Endothelial cell of umbilical vein (primary cell): ENCODE data around the gene CXCR4. TPM values are rescaled to one million over a fixed set of nuclear protein-coding genes. Genes with fewer than 3 reads are reported as not detected.
"Not testable (repeated sequence)": the region's sequence is repeated elsewhere in the genome, so short reads cannot be mapped to it uniquely, and the experiment has no call there.

Experiments
- BruUV-seq: library from RNA; stranded (reverse); fragments of 400-500 nt; replicated peaks from 2 replicates; lab custom pipeline; 2021; lab: Mats Ljungman, UMichigan
- CTCF ChIA-PET: fragments of 300-600, 350-600 bp; sonication (Branson Sonifier 250); formaldehyde crosslinking; loops from one replicate; lab custom pipeline; 2021; ENCODE audit warnings: antibody characterized with exemption, inconsistent platforms; lab: Charles Lee
- POLR2A ChIA-PET: fragments of 300-600, 350-600 bp; sonication (Branson Sonifier 250); formaldehyde crosslinking; loops from one replicate; lab custom pipeline; 2021; ENCODE audit warnings: antibody characterized with exemption, inconsistent platforms; lab: Charles Lee
- DNase-seq: peaks from one replicate; pipeline ENCODE4 v3.0.0-alpha.2; 2011; ENCODE audit warnings: low read depth, low spot score
- FAIRE-seq: peaks from 2 replicates; lab custom pipeline; 2011; peaks lifted over from hg19 to GRCh38; lab: Jason Lieb, UNC
- H2AFZ ChIP-seq: 2 replicates; pipeline ENCODE4 v1.6.0; 2012; ENCODE audit warnings: low read depth, low read length, control low read depth, inconsistent platforms
- H3K27ac ChIP-seq: 2 replicates; pipeline ENCODE4 v1.5.1; 2011; ENCODE audit warnings: low read depth, mild to moderate bottlenecking, control low read depth, low read length, moderate library complexity; ENCODE audit not compliant: insufficient read depth
- H3K27me3 ChIP-seq, 2 experiments: 2 replicates each; pipeline versions ENCODE4 v1.6.0 to v1.6.1; 2011; ENCODE audit warnings: low read length in 2 of 2, mixed read lengths in 1 of 2; ENCODE audit not compliant: control insufficient read depth in 2 of 2, insufficient read depth in 2 of 2
- H3K36me3 ChIP-seq, 2 experiments: 2 replicates in 1 of 2; 3 replicates in 1 of 2; pipeline ENCODE4 v1.5.1; 2011; ENCODE audit warnings: low read length in 2 of 2, mild to moderate bottlenecking in 1 of 2, moderate library complexity in 1 of 2; ENCODE audit not compliant: control insufficient read depth in 2 of 2, insufficient read depth in 2 of 2; ENCODE audit errors: extremely low read depth in 1 of 2
- H3K4me1 ChIP-seq: 3 replicates; pipeline ENCODE4 v1.5.1; 2011; ENCODE audit warnings: mild to moderate bottlenecking, low read length; ENCODE audit not compliant: control insufficient read depth, insufficient read depth; ENCODE audit errors: extremely low read depth
- H3K4me2 ChIP-seq: 2 replicates; pipeline ENCODE4 v1.6.1; 2011; ENCODE audit warnings: low read length, control low read depth, mixed read lengths; ENCODE audit not compliant: insufficient read depth
- H3K4me3 ChIP-seq, 3 experiments: fragments of 200-600 bp in 1 of 3; sonication (generic), shearing (Covaris generic) in 1 of 3; replicated peaks in 1 of 3; 2 replicates each; pipeline ENCODE4 v1.5.1; 2011 to 2016; ENCODE audit warnings: control low read depth in 3 of 3, low read length in 3 of 3, mild to moderate bottlenecking in 2 of 3, inconsistent platforms in 1 of 3, low read depth in 1 of 3, moderate library complexity in 1 of 3; ENCODE audit not compliant: insufficient read depth in 1 of 3
- H3K79me2 ChIP-seq: 2 replicates; pipeline ENCODE4 v1.6.0; 2012; ENCODE audit warnings: low read length, inconsistent platforms; ENCODE audit not compliant: control insufficient read depth, insufficient read depth
- H3K9ac ChIP-seq: replicated peaks from 2 replicates; pipeline ENCODE3; 2011; ENCODE audit warnings: low read length, control low read depth; ENCODE audit not compliant: insufficient read depth; ENCODE audit errors: extremely low read depth
- H3K9me1 ChIP-seq: replicated peaks from 3 replicates; pipeline ENCODE4 v1.6.0; 2011; ENCODE audit warnings: mild to moderate bottlenecking, low read length; ENCODE audit not compliant: control insufficient read depth, insufficient read depth; ENCODE audit errors: extremely low read depth
- H3K9me3 ChIP-seq: replicated peaks from 2 replicates; pipeline ENCODE4 v1.5.1; 2012; ENCODE audit warnings: low read length, inconsistent platforms; ENCODE audit not compliant: control insufficient read depth, insufficient read depth
- H4K20me1 ChIP-seq: replicated peaks from 2 replicates; pipeline ENCODE3; 2011; ENCODE audit warnings: mild to moderate bottlenecking, low read length; ENCODE audit not compliant: control insufficient read depth, insufficient read depth; ENCODE audit errors: extremely low read depth
- CTCF ChIP-seq, 2 donors: IDR thresholded peaks; 1 replicate in 1 of 2; 2 replicates in 1 of 2; pipeline ENCODE4 v1.5.1; 2011; ENCODE audit warnings: low read length in 2 of 2, mild to moderate bottlenecking in 2 of 2, moderate library complexity in 2 of 2, control low read depth in 1 of 2, inconsistent platforms in 1 of 2, low read depth in 1 of 2; ENCODE audit not compliant: insufficient read depth in 1 of 2; ENCODE audit errors: extremely low read depth in 1 of 2
- EZH2 ChIP-seq: IDR thresholded peaks from 2 replicates; pipeline ENCODE4 v1.6.1; 2012; ENCODE audit warnings: borderline replicate concordance, low read depth, mild to moderate bottlenecking, moderate library complexity, low read length, inconsistent platforms; ENCODE audit not compliant: severe bottlenecking
- FOS ChIP-seq: IDR thresholded peaks from 2 replicates; pipeline ENCODE4 v1.6.1; 2011; ENCODE audit warnings: mild to moderate bottlenecking, low read length, moderate library complexity, borderline replicate concordance; ENCODE audit not compliant: insufficient read depth
- GATA2 ChIP-seq: IDR thresholded peaks from 2 replicates; pipeline ENCODE4 v1.7.0; 2011; ENCODE audit warnings: low read depth, mild to moderate bottlenecking, moderate library complexity, mixed read lengths, low read length; ENCODE audit not compliant: insufficient read length, insufficient read depth
- JUN ChIP-seq: IDR thresholded peaks from 2 replicates; pipeline ENCODE4 v1.6.1; 2011; ENCODE audit warnings: borderline replicate concordance, low read depth; ENCODE audit not compliant: insufficient read length, insufficient read depth
- MAX ChIP-seq: IDR thresholded peaks from 2 replicates; pipeline ENCODE4 v1.6.1; 2011; ENCODE audit not compliant: insufficient read depth, insufficient read length
- MYC ChIP-seq: IDR thresholded peaks from one replicate; pipeline ENCODE4 v1.6.1; 2011; ENCODE audit warnings: mild to moderate bottlenecking, low read depth, low read length
- POLR2A ChIP-seq: IDR thresholded peaks from 2 replicates; pipeline ENCODE4 v1.6.1; 2012; ENCODE audit warnings: low read depth, mild to moderate bottlenecking, control low read depth, low read length
- POLR2AphosphoS5 ChIP-seq: IDR thresholded peaks from 2 replicates; pipeline ENCODE4 v1.6.1; 2012; ENCODE audit warnings: low read depth, mild to moderate bottlenecking, control low read depth, low read length, moderate library complexity; ENCODE audit not compliant: insufficient read depth
- dilution Hi-C: fragments of 300-500 bp; cut with MboI; formaldehyde crosslinking; loops from one replicate; pipeline ENCODE4 v1.15.0; 2019; ENCODE audit warnings: low sequenced_read_pairs; ENCODE audit not compliant: extremely low pct_ligation_motif_present
- intact Hi-C: fragments of 100-400 bp; cut with micrococcal nuclease; formaldehyde crosslinking; loops from one replicate; pipeline ENCODE4 v1.10.0; 2022
- polyA plus RNA-seq, 4 experiments: library from polyadenylated mRNA; depleted of rRNA in 3 of 4; stranded (reverse) in 3 of 4; unstranded in 1 of 4; fragments of >200 nt; gene quantifications; 2 replicates each; pipeline versions ENCODE4 v1.2.1 to v1.2.3, GENCODE V29; 2011 to 2012; ENCODE audit warnings: missing spikeins in 1 of 4
- total RNA-seq: library from RNA; stranded (reverse); gene quantifications from 2 replicates; pipeline ENCODE4 v1.2.3, GENCODE V29; 2021

Gene CXCR4
- total and polyA plus RNA-seq, 2 donors (not counting 3 experiments of a cell fraction or from before 2014, with no cell fraction given): 42.2 to 52.4 TPM

- BruUV-seq: no TSS peak
- Histone ChIP-seq H3K4me3 (no peak overlapping the region), H3K27ac (no peak overlapping the region), H3K4me2 (no peak overlapping the region), H3K27me3 (no peaks in the 10 kb centered on the region), H4K20me1 (no peaks in the 10 kb centered on the region), H3K9ac (no peak overlapping the region), H3K9me3 (no peaks in the 10 kb centered on the region), H3K4me1 (no peaks in the 10 kb centered on the region), H2AFZ (no peak overlapping the region), H3K36me3 (no peaks in the 10 kb centered on the region), H3K79me2 (no peaks in the 10 kb centered on the region), H3K9me1 (no peaks in the 10 kb centered on the region)
- TF ChIP-seq POLR2A (no peak), MAX (no peak), CTCF (IDR thresholded peaks at IDR 0.05; ENCODE audit: extremely low read depth in 1 of 2, insufficient read depth in 1 of 2, low read depth in 1 of 2, low read length in 2 of 2) (no peak), FOS (no peak), MYC (no peak), JUN (no peak), POLR2AphosphoS5 (no peak), EZH2 (no peak), GATA2 (no peak)
- intact Hi-C loops: no loop called here
- POLR2A ChIA-PET: no interaction called here
- FAIRE-seq (no peak), DNase-seq (no peak)
- dilution Hi-C loops: no loop called here
- CTCF ChIA-PET: no interaction called here
These were observed 45.3 kb downstream of the CXCR4 start for GRCh38 chr2:136072621-136073020.

DNA sequence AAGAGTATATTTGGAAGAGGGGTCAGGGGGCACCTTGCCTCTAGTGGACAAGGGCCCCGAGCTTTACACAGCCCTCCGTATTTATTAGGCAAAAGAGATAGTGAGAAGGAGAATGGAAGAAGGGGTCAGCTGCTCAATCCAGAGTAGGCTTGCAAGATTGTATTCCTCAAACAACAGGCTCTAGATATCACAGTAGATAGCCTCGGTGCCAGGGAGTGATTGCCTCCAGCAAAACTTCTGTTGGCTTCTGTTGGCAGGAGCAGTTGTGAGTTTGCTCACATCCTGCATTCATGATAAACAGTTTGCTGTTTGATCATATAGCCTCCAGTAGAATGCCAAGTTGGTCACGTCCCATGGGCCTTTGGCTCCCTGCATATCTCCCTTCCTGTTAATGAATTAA, 46.1 kb downstream of the CXCR4 start:
- H4K20me1 ChIP-seq, H2AFZ ChIP-seq, H3K79me2 ChIP-seq, DNase-seq, H3K27ac ChIP-seq, H3K4me2 ChIP-seq, CTCF ChIA-PET, BruUV-seq, FAIRE-seq, intact Hi-C loops, H3K9me1 ChIP-seq, H3K4me3 ChIP-seq, POLR2A ChIA-PET, dilution Hi-C loops, H3K9ac ChIP-seq, H3K9me3 ChIP-seq, H3K36me3 ChIP-seq, H3K4me1 ChIP-seq, H3K27me3 ChIP-seq: not testable (repeated sequence)
